Measurements from ENCODE around the gene PF4V1.

PF4V1 gene

DNA sequence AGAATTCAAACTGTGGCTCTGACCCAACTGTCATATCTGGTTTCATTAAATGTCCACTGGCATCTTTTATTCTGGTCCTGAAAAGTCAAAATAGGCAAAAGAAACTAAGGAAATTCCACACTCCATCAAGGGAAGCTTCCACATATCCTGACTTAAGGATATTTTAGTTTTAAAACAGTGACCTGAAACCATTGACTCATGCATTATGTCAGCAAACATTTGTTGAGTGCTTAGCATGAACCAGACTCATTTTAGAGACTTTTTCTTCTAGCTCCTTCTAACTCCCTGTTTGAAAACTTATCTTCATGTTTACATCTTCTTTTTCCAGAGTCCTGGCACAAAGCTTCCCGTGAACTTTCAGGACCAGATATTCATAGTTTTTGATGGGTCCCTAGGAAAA lies 9.2 kb downstream of the PF4V1 start:
- Histone ChIP-seq H3K9me3 (ENCODE audit: insufficient read depth, low read depth, low read length) (no peaks in the 10 kb centered on the region), H3F3A (ENCODE audit: low read depth) (no peaks in the 10 kb centered on the region), H3K9me2 (replicated peaks; ENCODE audit: low read depth, low read length) (no peaks in the 10 kb centered on the region), H3K4me3 (ENCODE audit: low read length, poor library complexity, severe bottlenecking) (no peak overlapping the region), H4K20me1 (ENCODE audit: insufficient read depth, low read length, poor library complexity, severe bottlenecking) (no peaks in the 10 kb centered on the region), H3K9ac (ENCODE audit: low read depth, low read length, poor library complexity, severe bottlenecking) (no peak overlapping the region), H3K27me3 (ENCODE audit: insufficient read depth, low read length, poor library complexity, severe bottlenecking) (no peaks in the 10 kb centered on the region), H3K79me2 (ENCODE audit: insufficient read depth, low read length) (no peaks in the 10 kb centered on the region), H3K4me1 (ENCODE audit: insufficient read depth, low read length, poor library complexity, severe bottlenecking) (no peaks in the 10 kb centered on the region), H3K36me3 (ENCODE audit: insufficient read depth, low read length) (no peaks in the 10 kb centered on the region), H3K4me2 (ENCODE audit: low read depth, low read length, poor library complexity, severe bottlenecking) (no peak overlapping the region), H2AFZ (ENCODE audit: low read length) (no peak overlapping the region)
- TF ChIP-seq CTCF (conservative IDR thresholded peaks at IDR 0.05; ENCODE audit: low read length) (no peak), EZH2phosphoT487 (IDR thresholded peaks at IDR 0.05; ENCODE audit: borderline replicate concordance) (no peak)

DNA sequence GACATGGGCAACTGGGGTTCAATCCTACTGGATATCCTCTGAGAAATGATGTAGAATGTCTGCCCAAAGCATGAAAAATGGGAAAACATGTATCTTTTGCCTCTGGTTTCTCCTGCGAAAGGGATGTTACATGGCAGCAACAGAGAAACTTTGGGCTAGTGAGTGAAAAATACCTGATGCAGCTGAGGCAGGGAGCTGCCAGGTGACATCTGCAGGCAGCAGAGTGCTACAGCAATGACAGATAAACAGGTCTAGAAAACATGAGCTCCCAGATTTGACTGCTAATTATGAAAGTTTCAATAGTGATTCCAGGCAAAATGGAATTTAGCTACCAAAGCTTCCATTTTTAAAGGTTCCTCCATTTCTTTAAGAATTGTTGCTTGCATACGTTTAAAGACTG lies 11.3 kb downstream of the PF4V1 start:
- no peaks in the 10 kb centered on the region for H3K9me3 ChIP-seq (ENCODE audit: insufficient read depth, low read depth, low read length)
- TF ChIP-seq EZH2phosphoT487 (IDR thresholded peaks at IDR 0.05; ENCODE audit: borderline replicate concordance) = no peak
- TF ChIP-seq CTCF (conservative IDR thresholded peaks at IDR 0.05; ENCODE audit: low read length) = peak; percentile 73
- no peak overlapping the region for H2AFZ ChIP-seq (ENCODE audit: low read length)
- no peak overlapping the region for H3K9ac ChIP-seq (ENCODE audit: low read depth, low read length, poor library complexity, severe bottlenecking)
- no peak overlapping the region for H3K4me3 ChIP-seq (ENCODE audit: low read length, poor library complexity, severe bottlenecking)
- no peaks in the 10 kb centered on the region for H3K9me2 ChIP-seq (replicated peaks; ENCODE audit: low read depth, low read length)
- H3K4me2 ChIP-seq (ENCODE audit: low read depth, low read length, poor library complexity, severe bottlenecking) = no peak overlapping the region
- no peaks in the 10 kb centered on the region for H3F3A ChIP-seq (ENCODE audit: low read depth)
- H3K27me3 ChIP-seq (ENCODE audit: insufficient read depth, low read length, poor library complexity, severe bottlenecking) = no peaks in the 10 kb centered on the region
- H3K4me1 ChIP-seq (ENCODE audit: insufficient read depth, low read length, poor library complexity, severe bottlenecking) = no peaks in the 10 kb centered on the region
- H3K79me2 ChIP-seq (ENCODE audit: insufficient read depth, low read length) = no peaks in the 10 kb centered on the region
- H4K20me1 ChIP-seq (ENCODE audit: insufficient read depth, low read length, poor library complexity, severe bottlenecking) = no peaks in the 10 kb centered on the region
- H3K36me3 ChIP-seq (ENCODE audit: insufficient read depth, low read length) = no peaks in the 10 kb centered on the region

- no peak overlapping the region for H3K9ac ChIP-seq (ENCODE audit: low read depth, low read length, poor library complexity, severe bottlenecking)
- no peak for TF ChIP-seq CTCF (conservative IDR thresholded peaks at IDR 0.05; ENCODE audit: low read length)
- no peak for TF ChIP-seq EZH2phosphoT487 (IDR thresholded peaks at IDR 0.05; ENCODE audit: borderline replicate concordance)
Observed at GRCh38 chr4:73864961-73865360, 11.9 kb downstream of the PF4V1 start.

More at GRCh38 chr4:73864961-73865360, 11.9 kb downstream of the PF4V1 start:
- H4K20me1 ChIP-seq (ENCODE audit: insufficient read depth, low read length, poor library complexity, severe bottlenecking) = no peaks in the 10 kb centered on the region
- H3K4me1 ChIP-seq (ENCODE audit: insufficient read depth, low read length, poor library complexity, severe bottlenecking) = no peaks in the 10 kb centered on the region
- no peaks in the 10 kb centered on the region for H3K36me3 ChIP-seq (ENCODE audit: insufficient read depth, low read length)
- no peak overlapping the region for H3K4me2 ChIP-seq (ENCODE audit: low read depth, low read length, poor library complexity, severe bottlenecking)
- H3K27me3 ChIP-seq (ENCODE audit: insufficient read depth, low read length, poor library complexity, severe bottlenecking) = no peaks in the 10 kb centered on the region
- H3K4me3 ChIP-seq (ENCODE audit: low read length, poor library complexity, severe bottlenecking) = no peak overlapping the region
- H2AFZ ChIP-seq (ENCODE audit: low read length) = no peak overlapping the region
- no peaks in the 10 kb centered on the region for H3K79me2 ChIP-seq (ENCODE audit: insufficient read depth, low read length)
- no peaks in the 10 kb centered on the region for H3K9me2 ChIP-seq (replicated peaks; ENCODE audit: low read depth, low read length)
- H3F3A ChIP-seq (ENCODE audit: low read depth) = no peaks in the 10 kb centered on the region
- no peaks in the 10 kb centered on the region for H3K9me3 ChIP-seq (ENCODE audit: insufficient read depth, low read depth, low read length)
